HG03342 (cell line): ENCODE data around the gene TNS3.
"Not testable (repeated sequence)": the region's sequence is repeated elsewhere in the genome, so short reads cannot be mapped to it uniquely, and the experiment has no call there.

ENCODE experiments used
- ATAC-seq: cut with Tn5 transposase; IDR thresholded peaks from one replicate; pipeline ENCODE4 v1.9.1; 2021; ENCODE audit warnings: mild to moderate bottlenecking, moderate library complexity; ENCODE audit not compliant: unreplicated experiment

The TNS3 gene

GRCh38 chr7:47603514-47604255, 21.8 kb upstream of the TNS3 start:
- not testable (repeated sequence) for ATAC-seq

- ATAC-seq, result no peak
Observed at GRCh38 chr7:47602272-47603004, 20.5 kb upstream of the TNS3 start.

DNA sequence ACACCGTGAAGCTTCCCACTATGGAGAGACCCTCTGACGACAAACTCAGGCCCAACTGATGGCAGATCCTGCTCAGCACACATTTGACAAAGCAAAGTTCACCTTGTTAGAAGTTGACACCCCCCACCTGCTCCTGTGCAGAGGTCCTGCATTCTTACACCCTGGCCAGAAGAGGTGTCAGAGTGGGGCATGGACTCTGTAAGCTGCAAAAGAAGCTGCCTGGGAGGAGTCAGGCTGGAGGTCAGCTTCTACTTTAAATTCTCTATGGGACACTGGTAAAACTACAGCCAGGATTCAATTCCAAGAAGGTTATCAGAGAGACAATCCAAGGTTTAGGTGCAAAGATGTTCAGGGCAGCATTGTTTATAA, 20.0 kb upstream of the TNS3 start:
- ATAC-seq, result no peak

- ATAC-seq, result peak; percentile 64
Observed at GRCh38 chr7:47601119-47601880, 19.4 kb upstream of the TNS3 start.

GRCh38 chr7:47600199-47601118, 18.5 kb upstream of the TNS3 start:
- ATAC-seq, result peak; percentile 49

DNA sequence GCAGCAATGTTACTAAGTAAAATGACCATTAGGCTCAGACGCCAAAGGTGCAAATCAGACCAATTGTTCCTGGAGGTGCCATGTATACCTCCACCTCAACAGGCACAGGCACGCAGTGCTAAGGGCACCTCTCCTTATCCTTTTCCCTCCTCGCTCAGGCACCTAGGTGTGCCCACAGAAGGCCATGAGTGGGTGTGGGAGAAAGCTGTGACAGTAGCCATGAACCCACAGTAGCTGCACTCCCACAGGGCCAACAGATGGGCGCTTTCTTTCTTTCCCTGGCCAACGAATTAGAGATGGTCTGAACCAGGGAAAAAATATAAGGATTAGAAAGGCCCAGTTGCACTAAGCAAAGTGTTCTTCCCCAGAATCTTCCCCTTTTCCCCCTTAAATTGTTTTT, 15.5 kb upstream of the TNS3 start:
- no peak for ATAC-seq

- no peak for ATAC-seq
Observed at GRCh38 chr7:47596502-47597202, 14.7 kb upstream of the TNS3 start.

- ATAC-seq, result no peak
Observed at GRCh38 chr7:47594406-47594805, 12.5 kb upstream of the TNS3 start.

- ATAC-seq, result no peak
Observed at GRCh38 chr7:47591655-47592572, 10.0 kb upstream of the TNS3 start.

- no peak for ATAC-seq
Observed at GRCh38 chr7:47591089-47591654, 9.3 kb upstream of the TNS3 start.

GRCh38 chr7:47590215-47590614, 8.3 kb upstream of the TNS3 start:
- not testable (repeated sequence) for ATAC-seq

GRCh38 chr7:47588704-47589225, 6.9 kb upstream of the TNS3 start:
- no peak for ATAC-seq

- ATAC-seq, result no peak
Observed at GRCh38 chr7:47587976-47588375, 6.1 kb upstream of the TNS3 start.

- no peak for ATAC-seq
Observed at GRCh38 chr7:47587351-47587750, 5.4 kb upstream of the TNS3 start.

DNA sequence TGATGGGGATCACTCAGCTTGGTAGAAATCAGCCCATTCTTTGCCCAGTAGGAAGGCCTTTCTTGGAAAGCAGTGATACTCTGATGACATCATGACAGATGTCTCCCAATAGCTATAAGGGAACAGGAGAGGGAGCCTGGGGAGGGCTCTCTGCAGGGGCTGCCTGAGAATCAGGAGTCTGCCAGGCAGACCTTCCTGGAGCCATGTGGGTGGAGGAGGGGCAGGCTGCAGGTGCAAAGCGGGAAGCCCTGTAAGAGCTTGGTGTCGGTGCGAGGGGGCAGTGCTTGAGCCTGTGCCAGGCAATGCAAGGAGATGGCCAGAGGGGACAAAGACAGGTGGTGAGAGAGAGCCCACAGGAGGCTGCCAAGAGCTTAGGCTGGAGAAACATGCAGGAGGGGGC, 5.0 kb upstream of the TNS3 start:
- no peak for ATAC-seq

DNA sequence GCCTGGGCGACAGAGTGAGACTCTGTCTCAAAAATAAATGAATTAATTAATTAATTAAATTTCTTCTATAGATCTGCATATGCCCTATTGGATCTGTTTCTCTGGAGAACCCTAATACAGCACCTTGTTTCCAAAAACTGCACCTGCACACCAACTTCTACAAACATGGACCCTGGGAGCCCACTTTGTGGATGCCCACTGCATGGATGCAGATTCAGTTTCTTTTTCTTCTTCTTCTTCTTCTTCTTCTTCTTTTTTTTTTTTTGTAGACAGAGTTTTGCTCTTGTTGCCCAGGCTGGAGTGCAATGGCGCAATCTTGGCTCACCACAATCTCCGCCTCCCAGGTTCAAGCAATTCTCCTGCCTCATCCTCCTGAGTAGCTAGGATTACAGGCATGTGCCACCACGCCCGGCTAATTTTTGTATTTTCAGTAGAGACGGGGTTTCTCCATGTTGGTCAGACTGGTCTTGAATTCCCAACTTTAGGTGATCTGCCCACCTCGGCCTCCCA, 4.3 kb upstream of the TNS3 start:
- ATAC-seq, result not testable (repeated sequence)

- no peak for ATAC-seq
Observed at GRCh38 chr7:47584536-47584895, 2.6 kb upstream of the TNS3 start.
